Measurements from ENCODE around the gene DRG2.

DRG2 gene

GRCh38 chr17:18117982-18118975 is 30.5 kb downstream of the DRG2 start:
- FAIRE-seq = no peak

- no peak for FAIRE-seq
These were observed 31.5 kb downstream of the DRG2 start for GRCh38 chr17:18119166-18119745.

DNA sequence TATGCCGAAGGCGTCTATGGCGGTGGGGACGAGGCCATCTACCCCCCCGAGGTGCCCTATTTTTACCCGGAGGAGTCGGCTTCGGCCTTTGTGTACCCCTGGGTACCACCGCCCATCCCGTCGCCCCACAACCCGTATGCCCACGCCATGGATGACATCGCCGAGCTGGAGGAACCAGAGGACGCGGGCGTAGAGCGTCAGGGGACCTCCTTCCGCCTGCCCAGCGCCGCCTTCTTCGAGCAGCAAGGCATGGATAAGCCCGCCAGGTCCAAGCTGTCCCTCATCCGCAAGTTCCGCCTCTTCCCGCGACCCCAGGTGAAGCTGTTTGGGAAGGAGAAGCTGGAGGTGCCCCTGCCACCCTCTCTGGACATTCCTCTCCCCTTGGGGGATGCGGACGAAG is 32.2 kb downstream of the DRG2 start:
- no peak for FAIRE-seq

GRCh38 chr17:18120461-18121017 is 32.8 kb downstream of the DRG2 start:
- FAIRE-seq = no peak

DNA sequence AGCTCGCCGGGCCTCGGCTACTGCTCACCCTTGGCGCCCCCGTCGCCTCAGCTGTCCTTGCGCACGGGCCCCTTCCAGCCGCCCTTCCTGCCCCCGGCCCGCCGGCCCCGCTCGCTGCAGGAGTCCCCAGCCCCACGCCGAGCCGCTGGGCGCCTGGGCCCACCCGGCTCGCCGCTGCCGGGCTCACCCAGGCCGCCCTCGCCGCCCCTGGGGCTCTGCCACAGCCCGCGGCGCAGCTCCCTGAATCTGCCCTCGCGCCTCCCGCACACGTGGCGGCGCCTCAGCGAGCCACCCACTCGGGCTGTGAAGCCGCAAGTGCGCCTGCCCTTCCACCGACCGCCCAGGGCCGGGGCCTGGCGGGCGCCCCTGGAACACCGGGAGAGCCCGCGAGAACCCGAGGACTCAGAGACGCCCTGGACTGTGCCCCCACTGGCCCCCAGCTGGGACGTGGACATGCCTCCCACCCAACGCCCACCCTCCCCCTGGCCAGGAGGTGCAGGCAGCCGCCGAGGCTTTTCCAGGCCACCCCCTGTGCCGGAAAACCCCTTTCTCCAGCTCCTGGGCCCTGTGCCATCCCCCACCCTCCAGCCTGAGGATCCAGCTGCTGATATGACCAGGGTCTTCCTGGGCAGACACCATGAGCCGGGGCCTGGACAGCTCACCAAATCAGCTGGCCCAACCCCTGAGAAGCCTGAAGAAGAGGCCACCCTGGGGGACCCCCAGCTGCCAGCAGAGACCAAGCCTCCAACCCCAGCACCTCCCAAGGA is 33.6 kb downstream of the DRG2 start:
- no peak for FAIRE-seq

GRCh38 chr17:18122990-18123753 is 35.4 kb downstream of the DRG2 start:
- FAIRE-seq = no peak

- no peak for FAIRE-seq
These were observed 36.8 kb downstream of the DRG2 start for GRCh38 chr17:18124345-18125126.

GRCh38 chr17:18129041-18129502 is 41.3 kb downstream of the DRG2 start:
- FAIRE-seq = no peak

DNA sequence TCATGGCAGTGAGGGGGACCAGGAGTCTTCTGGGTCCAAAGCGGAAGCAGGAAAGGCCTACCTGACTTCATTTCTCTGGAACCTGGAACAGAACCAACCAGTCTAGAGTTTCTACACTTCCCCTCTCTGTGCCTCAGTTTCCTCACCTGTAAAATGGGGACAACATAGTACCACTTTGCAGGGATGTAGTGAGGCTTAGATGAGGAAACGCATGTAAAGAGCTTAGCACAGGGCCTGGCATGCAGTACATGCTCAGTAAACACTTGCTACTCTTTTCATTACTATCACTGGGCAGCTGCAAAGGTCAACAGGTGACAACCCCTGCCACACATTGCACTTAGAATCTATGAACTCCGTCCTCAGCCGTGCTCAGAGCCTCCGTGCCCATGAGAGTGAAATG is 45.0 kb downstream of the DRG2 start:
- FAIRE-seq = no peak

DNA sequence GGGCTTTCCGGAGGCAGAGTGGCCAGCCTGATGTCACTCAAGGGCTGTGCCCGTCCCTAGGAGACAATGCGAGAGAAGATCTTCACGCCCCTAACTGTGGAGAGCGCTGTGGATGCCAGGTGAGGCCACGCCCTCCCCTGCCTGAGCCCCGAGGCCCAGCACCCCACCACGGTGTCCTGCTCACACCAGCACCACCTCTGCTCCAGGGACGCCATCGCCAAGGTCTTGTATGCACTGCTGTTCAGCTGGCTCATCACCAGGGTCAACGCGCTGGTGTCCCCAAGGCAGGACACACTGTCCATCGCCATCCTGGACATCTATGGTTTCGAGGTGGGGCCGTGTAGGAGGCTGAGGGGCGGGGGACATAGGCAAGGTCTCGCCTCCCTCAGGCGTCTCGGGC is 48.6 kb downstream of the DRG2 start:
- no peak for FAIRE-seq

GRCh38 chr17:18138065-18138749 is 50.5 kb downstream of the DRG2 start:
- FAIRE-seq = no peak

DNA sequence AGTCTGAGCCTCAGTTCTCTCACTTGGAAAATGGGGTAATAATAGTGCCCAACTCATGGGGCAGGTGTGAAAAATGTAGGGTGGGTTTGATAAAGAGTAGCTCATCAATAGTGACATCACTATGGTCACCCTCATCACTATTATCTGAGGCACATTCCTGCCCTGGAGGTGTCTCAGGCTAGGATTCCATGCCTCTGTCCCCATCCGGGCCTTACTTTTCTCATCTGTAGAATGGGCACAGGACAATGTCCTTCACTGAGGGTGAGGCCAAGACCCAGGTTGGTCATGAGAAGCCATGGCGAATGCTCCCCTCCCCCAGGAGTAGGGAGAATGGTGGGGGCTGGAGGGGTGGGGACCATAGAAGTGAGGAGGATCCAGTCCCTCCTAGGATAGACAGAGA is 51.3 kb downstream of the DRG2 start:
- FAIRE-seq = no peak

- FAIRE-seq = no peak
These were observed 51.8 kb downstream of the DRG2 start for GRCh38 chr17:18139498-18139897.

- no peak for FAIRE-seq
These were observed 52.2 kb downstream of the DRG2 start for GRCh38 chr17:18139949-18140348.

GRCh38 chr17:18140648-18141047 is 52.9 kb downstream of the DRG2 start:
- no peak for FAIRE-seq

DNA sequence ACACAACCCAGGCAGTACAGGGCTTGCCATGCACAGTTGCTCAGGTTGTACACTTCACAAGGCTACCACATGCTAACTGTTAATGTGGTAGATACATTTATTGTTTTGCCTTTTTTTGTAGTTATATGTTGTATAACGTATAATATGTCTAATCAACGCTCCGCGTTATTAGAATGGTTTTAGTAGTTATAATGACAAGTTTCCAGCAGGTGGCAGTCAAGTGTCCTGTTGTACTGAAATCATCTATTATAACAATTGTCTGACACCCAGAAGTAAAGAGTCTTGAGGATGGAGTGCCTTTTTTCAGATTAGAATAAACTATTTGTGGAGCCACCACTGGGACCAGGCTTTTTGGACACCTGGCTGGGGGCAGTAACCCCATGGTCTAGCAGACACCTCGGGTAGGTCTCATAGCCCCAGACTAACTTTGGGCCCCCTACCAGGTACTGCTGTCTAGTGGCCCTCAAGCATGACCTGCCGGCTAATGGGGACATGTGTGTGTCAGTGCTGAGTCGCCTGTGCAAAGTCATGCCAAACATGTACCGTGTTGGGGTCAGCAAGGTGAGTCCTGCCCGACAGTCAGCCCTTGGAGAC is 53.6 kb downstream of the DRG2 start:
- FAIRE-seq = peak; percentile 98

GRCh38 chr17:18142417-18142816 is 54.7 kb downstream of the DRG2 start:
- FAIRE-seq = no peak

DNA sequence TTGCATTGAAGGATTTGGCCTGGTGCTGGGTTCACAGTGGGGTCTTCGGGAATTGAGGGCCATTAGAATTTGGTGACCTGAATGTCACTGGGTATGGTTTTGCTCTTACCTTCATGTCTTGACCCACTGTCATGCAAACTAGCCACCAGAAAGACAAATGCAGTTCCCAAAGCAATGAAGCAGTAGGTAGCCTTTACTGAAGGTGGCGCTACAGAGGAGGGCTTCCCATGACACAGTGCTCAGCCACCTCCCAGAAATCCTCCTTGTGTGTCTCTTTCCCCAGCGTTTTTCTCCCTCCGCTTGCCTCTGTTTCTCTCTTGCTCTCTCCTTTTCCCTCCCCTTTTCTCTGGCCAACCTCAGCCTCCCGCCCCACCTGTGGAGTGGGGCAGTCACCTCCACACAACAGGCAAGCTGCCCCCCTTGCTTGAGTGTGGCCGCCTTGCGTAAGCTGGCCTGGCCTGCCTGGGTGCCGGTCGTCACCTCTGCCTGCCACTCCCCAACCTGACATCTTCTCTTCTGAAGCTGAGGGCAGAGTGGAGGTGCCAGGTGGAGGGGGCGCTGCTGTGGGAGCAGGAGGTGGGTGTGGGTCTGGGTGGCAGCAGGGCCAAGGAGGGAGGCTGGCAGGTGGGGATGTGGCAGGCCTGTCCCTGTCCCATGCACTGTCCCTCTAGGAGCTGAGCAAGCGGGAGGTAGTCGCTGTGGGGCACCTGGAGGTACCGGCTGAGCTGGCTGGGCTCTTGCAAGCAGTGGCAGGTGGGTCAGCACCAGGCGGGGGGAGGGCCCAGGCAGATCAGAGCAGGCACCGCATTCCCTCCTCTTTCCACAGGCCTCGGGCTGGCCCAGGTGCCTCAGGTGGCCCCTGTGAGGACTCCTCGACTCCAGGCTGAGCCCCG is 55.5 kb downstream of the DRG2 start:
- no peak for FAIRE-seq

DNA sequence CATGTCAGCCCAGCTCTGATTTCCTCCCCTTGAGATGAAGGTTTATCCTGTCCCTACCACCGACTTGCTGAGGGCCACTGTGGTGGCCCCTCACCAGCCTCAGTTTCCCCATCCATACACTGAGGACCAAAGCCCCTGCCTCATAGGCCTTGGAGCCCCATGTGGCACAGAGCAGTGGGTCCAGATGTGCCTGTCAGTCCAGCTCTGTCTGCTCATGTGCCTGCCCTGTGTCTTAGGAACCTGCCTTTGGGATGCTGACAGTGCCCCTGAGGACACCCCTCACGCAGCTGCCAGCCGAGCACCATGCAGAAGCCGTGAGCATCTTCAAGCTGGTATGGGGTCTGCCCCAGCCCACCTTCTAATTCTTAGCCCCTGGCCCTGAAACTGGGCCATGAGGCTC is 56.5 kb downstream of the DRG2 start:
- no peak for FAIRE-seq
